ENCODE results near the gene AP1B1.

- TF ChIP-seq THRA (CRISPR knock-in tag; IDR thresholded peaks at IDR 0.05; ENCODE audit: borderline replicate concordance) (no peak), RXRB (CRISPR knock-in tag; IDR thresholded peaks at IDR 0.05; ENCODE audit: borderline replicate concordance) (no peak), ZFP62 (CRISPR knock-in tag; IDR thresholded peaks at IDR 0.05) (no peak), SMAD3 (CRISPR knock-in tag; IDR thresholded peaks at IDR 0.05) (no peak), RCOR2 (CRISPR knock-in tag; IDR thresholded peaks at IDR 0.05) (no peak), TCF12 (IDR thresholded peaks at IDR 0.05) (no peak), TCF12 (CRISPR knock-in tag; IDR thresholded peaks at IDR 0.05) (no peak)
Observed at GRCh38 chr22:29298641-29299040, 89.7 kb downstream of the AP1B1 start.

Measured in HepG2 (cell line).